ENCODE measurements around the gene TMEM150B. TPM values are rescaled to one million over a fixed set of nuclear protein-coding genes. Genes with fewer than 3 reads are reported as not detected.
A peak's percentile ranks its signal among the peaks of the same experiment; 100 is the strongest.

Gene TMEM150B
- total RNA-seq, 1 experiment from 2014 or later: not detected

DNA sequence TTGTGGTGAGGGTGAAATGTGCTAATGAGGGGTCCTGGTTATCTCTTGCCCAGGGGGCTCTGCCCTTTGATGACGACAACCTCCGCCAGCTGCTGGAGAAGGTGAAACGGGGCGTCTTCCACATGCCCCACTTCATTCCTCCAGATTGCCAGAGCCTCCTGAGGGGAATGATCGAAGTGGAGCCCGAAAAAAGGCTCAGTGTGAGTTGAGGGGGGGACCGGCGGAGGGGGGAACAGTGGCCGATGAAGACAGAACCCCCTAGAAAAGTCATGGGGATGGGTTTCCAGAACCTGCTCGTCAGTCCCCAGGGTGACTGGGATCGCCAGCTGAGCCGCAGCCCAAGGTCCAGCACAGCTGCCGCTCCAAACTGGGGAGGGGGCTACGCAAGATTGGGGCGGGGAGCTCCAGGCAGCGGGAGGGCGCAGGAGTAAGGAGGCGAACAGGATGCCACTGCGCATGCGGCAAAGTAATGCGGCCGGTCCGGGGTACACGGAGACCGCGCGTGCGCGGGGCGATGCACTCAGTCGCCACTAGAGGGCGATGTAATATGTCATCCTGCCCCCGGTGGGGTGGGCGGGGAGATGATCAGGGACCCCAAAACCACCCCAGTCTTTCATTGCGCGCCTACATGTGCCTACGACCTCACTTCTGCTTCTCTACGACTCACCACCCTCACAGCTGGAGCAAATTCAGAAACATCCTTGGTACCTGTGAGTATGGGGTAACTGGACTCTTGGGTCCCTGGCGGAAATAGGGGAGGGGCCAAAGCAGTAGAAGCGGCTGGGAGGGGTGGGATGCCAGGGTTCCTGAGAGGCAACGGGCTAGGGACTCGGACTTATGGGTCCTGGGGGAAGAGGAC, 23.5 kb downstream of the TMEM150B start:
- intact Hi-C loops (cut with micrococcal nuclease; ENCODE audit: unreplicated experiment): loop anchor here (10.0 kb wide), 1 partner anchor 83 kb away; the partner anchor contains the start of genes RPL28 and TMEM238
- BruUV-seq (replicated peaks): no TSS peak
- ChIA-PET POLR2A (ENCODE audit: low non-redundant PET) (interaction anchor here (0.6 to 0.7 kb wide), 2 partner anchors 22 to 38 kb away, joined by 3 to 11 read pairs; partner anchors contain the start of genes HSPBP1 and KMT5C), CTCF (interaction anchor here (0.5 to 1.5 kb wide), 6 partner anchors 9 to 161 kb away, joined by 3 to 7 read pairs (median 4); partner anchors contain the start of genes DNAAF3, HSPBP1 and KMT5C)
- TF ChIP-seq EZH2 (IDR thresholded peaks at IDR 0.05; ENCODE audit: borderline replicate concordance, low read depth, low read length, poor library complexity, severe bottlenecking): no peak
- TF ChIP-seq, protein P1, sequence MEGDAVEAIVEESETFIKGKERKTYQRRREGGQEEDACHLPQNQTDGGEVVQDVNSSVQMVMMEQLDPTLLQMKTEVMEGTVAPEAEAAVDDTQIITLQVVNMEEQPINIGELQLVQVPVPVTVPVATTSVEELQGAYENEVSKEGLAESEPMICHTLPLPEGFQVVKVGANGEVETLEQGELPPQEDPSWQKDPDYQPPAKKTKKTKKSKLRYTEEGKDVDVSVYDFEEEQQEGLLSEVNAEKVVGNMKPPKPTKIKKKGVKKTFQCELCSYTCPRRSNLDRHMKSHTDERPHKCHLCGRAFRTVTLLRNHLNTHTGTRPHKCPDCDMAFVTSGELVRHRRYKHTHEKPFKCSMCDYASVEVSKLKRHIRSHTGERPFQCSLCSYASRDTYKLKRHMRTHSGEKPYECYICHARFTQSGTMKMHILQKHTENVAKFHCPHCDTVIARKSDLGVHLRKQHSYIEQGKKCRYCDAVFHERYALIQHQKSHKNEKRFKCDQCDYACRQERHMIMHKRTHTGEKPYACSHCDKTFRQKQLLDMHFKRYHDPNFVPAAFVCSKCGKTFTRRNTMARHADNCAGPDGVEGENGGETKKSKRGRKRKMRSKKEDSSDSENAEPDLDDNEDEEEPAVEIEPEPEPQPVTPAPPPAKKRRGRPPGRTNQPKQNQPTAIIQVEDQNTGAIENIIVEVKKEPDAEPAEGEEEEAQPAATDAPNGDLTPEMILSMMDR (conservative IDR thresholded peaks at IDR 0.05; ENCODE audit: low read depth, low read length): peak; percentile 98
- Histone ChIP-seq H3K27me3 (replicated peaks; ENCODE audit: insufficient read depth, low read depth, low read length, poor library complexity) (no peaks in the 10 kb centered on the region), H3K4me1 (ENCODE audit: insufficient read depth, low read length, poor library complexity, severe bottlenecking) (peaks cover 4% of the 10 kb centered on the region), H3K9me3 (ENCODE audit: low read depth, low read length, poor library complexity, severe bottlenecking) (no peaks in the 10 kb centered on the region), H3K27ac (ENCODE audit: low read depth, low read length, poor library complexity, severe bottlenecking) (no peak overlapping the region), H3K36me3 (ENCODE audit: insufficient read depth, low read length, poor library complexity, severe bottlenecking) (peaks cover 38% of the 10 kb centered on the region), H3K4me3 (ENCODE audit: low read depth, low read length, poor library complexity, severe bottlenecking) (peak overlapping the region; percentile 33)
- DNase-seq (ENCODE audit: low spot score): peak; percentile 88

GRCh38 chr19:55300886-55301458, 24.2 kb downstream of the TMEM150B start:
- BruUV-seq (replicated peaks): no TSS peak
- Histone ChIP-seq H3K27me3 (replicated peaks; ENCODE audit: insufficient read depth, low read depth, low read length, poor library complexity) (no peaks in the 10 kb centered on the region), H3K36me3 (ENCODE audit: insufficient read depth, low read length, poor library complexity, severe bottlenecking) (peaks cover 31% of the 10 kb centered on the region), H3K9me3 (ENCODE audit: low read depth, low read length, poor library complexity, severe bottlenecking) (no peaks in the 10 kb centered on the region), H3K27ac (ENCODE audit: low read depth, low read length, poor library complexity, severe bottlenecking) (no peak overlapping the region), H3K4me1 (ENCODE audit: insufficient read depth, low read length, poor library complexity, severe bottlenecking) (peaks cover 4% of the 10 kb centered on the region), H3K4me3 (ENCODE audit: low read depth, low read length, poor library complexity, severe bottlenecking) (no peak overlapping the region)
- ChIA-PET CTCF (interaction anchor here (0.5 to 1.5 kb wide), 6 partner anchors 9 to 160 kb away, joined by 3 to 7 read pairs (median 4); partner anchors contain the start of genes DNAAF3, HSPBP1 and KMT5C), POLR2A (ENCODE audit: low non-redundant PET) (interaction anchor here (0.6 to 0.7 kb wide), 4 partner anchors 13 to 107 kb away, joined by 3 to 11 read pairs (median 6); partner anchors contain the start of genes HSPBP1, KMT5C and UBE2S)
- intact Hi-C loops (cut with micrococcal nuclease; ENCODE audit: unreplicated experiment): loop anchor here (10.0 kb wide), 1 partner anchor 84 kb away; the partner anchor contains the start of genes RPL28 and TMEM238
- no peak for DNase-seq (ENCODE audit: low spot score)
- TF ChIP-seq, protein P1 (conservative IDR thresholded peaks at IDR 0.05; ENCODE audit: low read depth, low read length): no peak
- TF ChIP-seq EZH2 (IDR thresholded peaks at IDR 0.05; ENCODE audit: borderline replicate concordance, low read depth, low read length, poor library complexity, severe bottlenecking): no peak

DNA sequence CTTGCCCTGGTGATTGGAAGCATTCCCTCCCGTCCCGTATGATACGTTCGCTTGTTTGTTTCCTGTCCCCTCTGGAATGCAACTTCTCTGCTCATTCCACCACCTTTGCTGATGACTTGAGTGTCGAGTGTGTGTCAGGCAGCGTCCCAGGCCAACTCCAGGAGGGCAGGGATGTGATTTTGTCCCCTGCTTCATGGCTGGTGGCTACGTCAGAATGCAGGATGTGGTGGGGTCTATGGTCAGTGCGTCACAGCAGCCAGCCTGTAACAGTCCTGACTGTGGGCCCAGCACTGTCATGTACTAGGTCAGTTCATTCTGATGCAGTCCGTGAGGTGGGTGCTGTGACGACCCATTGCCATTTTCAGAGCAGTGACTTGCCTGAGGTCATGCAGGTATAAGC, 25.1 kb downstream of the TMEM150B start:
- Histone ChIP-seq H3K36me3 (ENCODE audit: insufficient read depth, low read length, poor library complexity, severe bottlenecking) (peaks cover 21% of the 10 kb centered on the region), H3K27ac (ENCODE audit: low read depth, low read length, poor library complexity, severe bottlenecking) (no peak overlapping the region), H3K4me3 (ENCODE audit: low read depth, low read length, poor library complexity, severe bottlenecking) (no peak overlapping the region), H3K4me1 (ENCODE audit: insufficient read depth, low read length, poor library complexity, severe bottlenecking) (peaks cover 4% of the 10 kb centered on the region), H3K9me3 (ENCODE audit: low read depth, low read length, poor library complexity, severe bottlenecking) (no peaks in the 10 kb centered on the region), H3K27me3 (replicated peaks; ENCODE audit: insufficient read depth, low read depth, low read length, poor library complexity) (no peaks in the 10 kb centered on the region)
- no peak for DNase-seq (ENCODE audit: low spot score)
- ChIA-PET CTCF (no interaction called here), POLR2A (ENCODE audit: low non-redundant PET) (no interaction called here)
- intact Hi-C loops (cut with micrococcal nuclease; ENCODE audit: unreplicated experiment): loop anchor here (10.0 kb wide), 1 partner anchor 85 kb away; the partner anchor contains the start of genes RPL28 and TMEM238
- TF ChIP-seq, protein P1 (conservative IDR thresholded peaks at IDR 0.05; ENCODE audit: low read depth, low read length): no peak
- no peak for TF ChIP-seq EZH2 (IDR thresholded peaks at IDR 0.05; ENCODE audit: borderline replicate concordance, low read depth, low read length, poor library complexity, severe bottlenecking)
- BruUV-seq (replicated peaks): no TSS peak

All from A673 (cell line).